K562 (cell line): Measurements from ENCODE around the gene ABHD4. TPM values are rescaled to one million over a fixed set of nuclear protein-coding genes. Genes with fewer than 3 reads are reported as not detected.
A peak's percentile ranks its signal among the peaks of the same experiment; 100 is the strongest.

Experiments used
- ATAC-seq: fragments of 200-7000 bp; cut with Tn5 transposase; 3 replicates; pipeline ENCODE4 v1.9.1; 2020; ENCODE audit warnings: moderate library complexity
- BruUV-seq: library from RNA; stranded (reverse); fragments of 400-500 nt; replicated peaks from 2 replicates; lab custom pipeline; 2021; lab: Mats Ljungman, UMichigan
- CTCF ChIA-PET: fragments of 300-600 bp; formaldehyde crosslinking; extraction: SDS; loops from one replicate; lab custom pipeline; 2021; ENCODE audit warnings: low intra/inter-chr PET ratio; lab: Yijun Ruan, JAX
- POLR2A ChIA-PET: fragments of 300-600, 350-650 bp; sonication (Branson Sonifier 250); formaldehyde crosslinking; extraction: SDS; loops from one replicate; lab custom pipeline; 2021; ENCODE audit warnings: antibody characterized with exemption, inconsistent platforms; lab: Yijun Ruan, JAX
- DNase-seq, 4 experiments: peaks; one replicate each; pipeline versions ENCODE4 v3.0.0 to v3.0.0-alpha.2; 2011 to 2018; ENCODE audit warnings: low spot score in 3 of 4, mixed read lengths in 3 of 4; ENCODE audit errors: extremely low read depth in 1 of 4
- FAIRE-seq: peaks from 2 replicates; lab custom pipeline; 2011; peaks lifted over from hg19 to GRCh38; lab: Jason Lieb, UNC
- H2AFZ ChIP-seq: 2 replicates; pipeline ENCODE4 v1.6.0; 2011; ENCODE audit warnings: low read depth, low read length, control low read depth, inconsistent platforms
- H3K27ac ChIP-seq: fragments of 200-600 bp; 3 replicates; pipeline ENCODE4 v1.8.0; 2011; ENCODE audit warnings: low read depth, mild to moderate bottlenecking, control low read depth, inconsistent platforms, low read length, moderate library complexity, mixed read lengths; ENCODE audit errors: extremely low read depth
- H3K27me3 ChIP-seq, 2 experiments: fragments of 300-600 bp in 1 of 2; 2 replicates in 1 of 2; 3 replicates in 1 of 2; pipeline versions ENCODE4 v1.6.0 to v1.8.0; 2011; ENCODE audit warnings: inconsistent platforms in 2 of 2, low read length in 2 of 2, mild to moderate bottlenecking in 1 of 2, mixed read lengths in 1 of 2, moderate library complexity in 1 of 2; ENCODE audit not compliant: control insufficient read depth in 2 of 2, insufficient read depth in 2 of 2
- H3K36me3 ChIP-seq: fragments of 300-600 bp; 3 replicates; pipeline ENCODE4 v1.8.0; 2011; ENCODE audit warnings: mild to moderate bottlenecking, low read length, inconsistent platforms; ENCODE audit not compliant: control insufficient read depth, insufficient read depth
- H3K4me1 ChIP-seq, 2 experiments: fragments of 200-600 bp in 1 of 2; replicated peaks in 1 of 2; 2 replicates in 1 of 2; 3 replicates in 1 of 2; pipeline versions ENCODE4 v1.5.1 to v1.8.0; 2011; ENCODE audit warnings: inconsistent platforms in 2 of 2, low read length in 2 of 2, mild to moderate bottlenecking in 1 of 2, mixed read lengths in 1 of 2, moderate library complexity in 1 of 2; ENCODE audit not compliant: control insufficient read depth in 2 of 2, insufficient read depth in 2 of 2
- H3K4me2 ChIP-seq: 2 replicates; pipeline ENCODE4 v1.6.1; 2011; ENCODE audit warnings: low read length, control low read depth, inconsistent platforms, mixed read lengths; ENCODE audit not compliant: insufficient read depth
- H3K4me3 ChIP-seq: fragments of 200-600 bp; sonication (generic), shearing (Covaris generic); 2 replicates; pipeline ENCODE4 v1.5.1; 2016; ENCODE audit warnings: control low read depth, inconsistent platforms
- H3K79me2 ChIP-seq: fragments of 200-600 bp; 3 replicates; pipeline ENCODE4 v1.8.0; 2011; ENCODE audit warnings: low read length, inconsistent platforms; ENCODE audit not compliant: control insufficient read depth, insufficient read depth
- H3K9ac ChIP-seq, 2 experiments: 2 replicates each; pipeline versions ENCODE4 v1.6.0 to v1.6.1; 2011; ENCODE audit warnings: low read depth in 2 of 2, low read length in 2 of 2, control low read depth in 1 of 2, inconsistent platforms in 1 of 2, mild to moderate bottlenecking in 1 of 2, mixed read lengths in 1 of 2; ENCODE audit not compliant: insufficient read depth in 1 of 2
- H3K9me1 ChIP-seq: one replicate; pipeline ENCODE4 v1.6.0; 2011; ENCODE audit warnings: inconsistent platforms, mild to moderate bottlenecking, low read length, moderate library complexity; ENCODE audit not compliant: control insufficient read depth, insufficient read depth
- H3K9me3 ChIP-seq: replicated peaks from 2 replicates; pipeline ENCODE4 v1.5.1; 2011; ENCODE audit warnings: low read depth, low read length, inconsistent platforms; ENCODE audit not compliant: control insufficient read depth, insufficient read depth
- H4K20me1 ChIP-seq: replicated peaks from 2 replicates; pipeline ENCODE4 v1.6.1; 2011; ENCODE audit warnings: low read length, inconsistent platforms, mixed read lengths; ENCODE audit not compliant: control insufficient read depth, insufficient read depth
- ARID2 ChIP-seq: fragments of 450-650 bp; IDR thresholded peaks from 2 replicates; pipeline ENCODE4 v1.6.1; 2017; ENCODE audit warnings: antibody characterized with exemption, mild to moderate bottlenecking
- ATF1 ChIP-seq, 2 experiments: fragments of 450-650 bp in 1 of 2; IDR thresholded peaks; 2 replicates each; pipeline ENCODE4 v1.6.1; 2016; ENCODE audit warnings: missing compliant biosample characterization in 1 of 2, missing genetic modification characterization in 1 of 2
- BCOR ChIP-seq: fragments of 450-650 bp; IDR thresholded peaks from 2 replicates; pipeline ENCODE4 v1.6.1; 2016
- CC2D1A ChIP-seq: fragments of 450-650 bp; IDR thresholded peaks from 2 replicates; pipeline ENCODE4 v1.6.1; 2017; ENCODE audit warnings: mild to moderate bottlenecking
- JUND ChIP-seq, 2 experiments: IDR thresholded peaks; 2 replicates in 1 of 2; 3 replicates in 1 of 2; pipeline ENCODE4 v1.6.1; 2011; ENCODE audit warnings: borderline replicate concordance in 2 of 2, low read depth in 2 of 2, low read length in 2 of 2, improper control_type of control experiment in 1 of 2, missing biosample characterization in 1 of 2, missing genetic modification characterization in 1 of 2, missing genetic modification reagents in 1 of 2
- REST ChIP-seq, 2 experiments: fragments of 450-650 bp; formaldehyde crosslinking in 1 of 2; IDR thresholded peaks; 2 replicates each; pipeline versions ENCODE4 v1.4.0 to v1.6.1; 2014 to 2020; ENCODE audit warnings: mild to moderate bottlenecking in 2 of 2, borderline replicate concordance in 1 of 2, low read depth in 1 of 2
- ZFP36 ChIP-seq: fragments of 150-350 bp; IDR thresholded peaks from 2 replicates; pipeline ENCODE4 v1.6.1; 2018; ENCODE audit warnings: low read length, low read depth; ENCODE audit not compliant: partially characterized antibody
- ZKSCAN3 ChIP-seq: fragments of 250-450 bp; sonication (Bioruptor Pico); IDR thresholded peaks from 2 replicates; pipeline ENCODE4 v1.4.0; 2020
- ZKSCAN8 ChIP-seq: fragments of 200-800 bp; sonication (Bioruptor generic); IDR thresholded peaks from 2 replicates; pipeline ENCODE4 v1.6.1; 2016; ENCODE audit warnings: missing genetic modification characterization, missing compliant biosample characterization
- WGBS: fragments of 100-300 bp; shearing (Covaris generic); methylation state at CpG from one replicate; pipeline ENCODE4 v1.1.6; 2016; ENCODE audit warnings: low coverage, mixed read lengths; ENCODE audit not compliant: insufficient coverage; ENCODE audit errors: missing lambda C conversion rate; 5-methylcytosine and 5-hydroxymethylcytosine counted together
- in situ Hi-C: fragments of 300-500 bp; cut with MboI; formaldehyde crosslinking; loops from 4 replicates; pipeline ENCODE4 v1.15.0; 2018; ENCODE audit warnings: inconsistent platforms, mixed read lengths
- intact Hi-C: fragments of 100-400 bp; cut with micrococcal nuclease; formaldehyde crosslinking; loops from 2 replicates; pipeline ENCODE4 v1.14.2; 2022
- polyA plus RNA-seq, 8 experiments: library from polyadenylated mRNA; depleted of rRNA in 4 of 8; stranded (reverse) in 5 of 8; unstranded in 3 of 8; fragments of >200 nt; fragmentation: Nextera tagmentation in 2 of 8; fragmentation: Illumina TruSeq in 1 of 8; extraction: Ambion mirVana in 2 of 8; extraction: Trizol in 1 of 8; gene quantifications; 2 replicates each; pipeline versions ENCODE4 v1.2.1 to v1.2.3, GENCODE V29; 2011 to 2014; ENCODE audit warnings: inconsistent platforms in 1 of 8, missing spikeins in 1 of 8
- total RNA-seq, 7 experiments: library from RNA; depleted of rRNA in 6 of 7; stranded (reverse); fragments of >200 nt in 6 of 7; fragmentation: Illumina TruSeq in 2 of 7; extraction: Trizol in 2 of 7; gene quantifications; 2 replicates each; pipeline versions ENCODE4 v1.2.1 to v1.2.3, GENCODE V29; 2011 to 2021; ENCODE audit warnings: low replicate concordance in 1 of 7
- TF ChIP-seq, protein P1 (sequence below): fragments of 250-450 bp; sonication (Bioruptor Pico); IDR thresholded peaks from 2 replicates; pipeline ENCODE4 v1.8.0; 2022; ENCODE audit warnings: moderate library complexity, mild to moderate bottlenecking, inconsistent platforms

The ABHD4 gene
- total and polyA plus RNA-seq, 9 of the 15 experiments (the other 6 are each of a cell fraction or from before 2014, with no cell fraction given): 3.6 to 12.0 (median 7.2) TPM

GRCh38 chr14:22657861-22658260 is 59.8 kb downstream of the ABHD4 start:
- FAIRE-seq (peak; percentile 87), DNase-seq (peak in 2 of 4 experiments; percentile 27 to 46), ATAC-seq (peak; percentile 83)
- ChIA-PET CTCF (interaction anchor here (1.3 to 1.4 kb wide), 2 partner anchors 160 to 195 kb away, joined by 5 to 16 read pairs; no protein-coding TSS in a partner anchor), POLR2A (interaction anchor here (0.8 kb wide), 1 partner anchor 60 kb away, joined by 3 read pairs; the partner anchor contains the start of gene ABHD4)
- intact Hi-C loops: loop anchor here (1.0 to 10.0 kb wide), 6 partner anchors 55 to 273 kb away; partner anchors contain the start of gene OXA1L
- Histone ChIP-seq H3K9me1 (no peaks in the 10 kb centered on the region), H3K27me3 (no peaks in the 10 kb centered on the region), H3K4me2 (no peak overlapping the region), H3K36me3 (no peaks in the 10 kb centered on the region), H3K9ac (no peak overlapping the region), H3K4me1 (no peaks in the 10 kb centered on the region; a peak in 1 of 5 replicates), H3K9me3 (no peaks in the 10 kb centered on the region), H3K27ac (no peak overlapping the region), H3K79me2 (no peaks in the 10 kb centered on the region), H2AFZ (no peak overlapping the region), H3K4me3 (no peak overlapping the region), H4K20me1 (no peaks in the 10 kb centered on the region)
- BruUV-seq: no TSS peak
- in situ Hi-C loops: loop anchor here (10.0 kb wide), 2 partner anchors 187 to 263 kb away; no protein-coding TSS in a partner anchor
- WGBS: 33% methylated on average over 1 of the region's 1 CpG
- TF ChIP-seq JUND (IDR thresholded peaks at IDR 0.05; ENCODE audit: borderline replicate concordance, low read depth, low read length): peak; percentile 21; the same call in 1 of the 2 replicates
- peak; percentile 26; the same call in 1 of the 3 replicates for TF ChIP-seq JUND (tag; IDR thresholded peaks at IDR 0.05; ENCODE audit: borderline replicate concordance, low read depth, low read length)
- TF ChIP-seq CC2D1A: peak; percentile 57; the same call in 1 of the 2 replicates
- TF ChIP-seq ZKSCAN3 (CRISPR knock-in tag): no peak
- TF ChIP-seq ATF1 (CRISPR knock-in tag; IDR thresholded peaks at IDR 0.05): no peak
- TF ChIP-seq ATF1 (tag; IDR thresholded peaks at IDR 0.05): no peak
- peak; percentile 35; the same call in 1 of the 2 replicates for TF ChIP-seq BCOR
- TF ChIP-seq REST (IDR thresholded peaks at IDR 0.05; ENCODE audit: borderline replicate concordance): peak; percentile 90
- no peak for TF ChIP-seq REST (CRISPR knock-in tag; IDR thresholded peaks at IDR 0.05; ENCODE audit: low read depth)
- TF ChIP-seq ZKSCAN8 (CRISPR knock-in tag): peak; percentile 84; the same call in 1 of the 2 replicates
- TF ChIP-seq, protein P1, sequence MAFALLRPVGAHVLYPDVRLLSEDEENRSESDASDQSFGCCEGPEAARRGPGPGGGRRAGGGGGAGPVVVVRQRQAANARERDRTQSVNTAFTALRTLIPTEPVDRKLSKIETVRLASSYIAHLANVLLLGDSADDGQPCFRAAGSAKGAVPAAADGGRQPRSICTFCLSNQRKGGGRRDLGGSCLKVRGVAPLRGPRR (CRISPR knock-in tag): no peak
- TF ChIP-seq ZFP36: peak; percentile 7
- peak; percentile 77 for TF ChIP-seq ARID2
